ENCODE data around the gene POU6F1.
A peak's percentile ranks its signal among the peaks of the same experiment; 100 is the strongest.

The POU6F1 gene

DNA sequence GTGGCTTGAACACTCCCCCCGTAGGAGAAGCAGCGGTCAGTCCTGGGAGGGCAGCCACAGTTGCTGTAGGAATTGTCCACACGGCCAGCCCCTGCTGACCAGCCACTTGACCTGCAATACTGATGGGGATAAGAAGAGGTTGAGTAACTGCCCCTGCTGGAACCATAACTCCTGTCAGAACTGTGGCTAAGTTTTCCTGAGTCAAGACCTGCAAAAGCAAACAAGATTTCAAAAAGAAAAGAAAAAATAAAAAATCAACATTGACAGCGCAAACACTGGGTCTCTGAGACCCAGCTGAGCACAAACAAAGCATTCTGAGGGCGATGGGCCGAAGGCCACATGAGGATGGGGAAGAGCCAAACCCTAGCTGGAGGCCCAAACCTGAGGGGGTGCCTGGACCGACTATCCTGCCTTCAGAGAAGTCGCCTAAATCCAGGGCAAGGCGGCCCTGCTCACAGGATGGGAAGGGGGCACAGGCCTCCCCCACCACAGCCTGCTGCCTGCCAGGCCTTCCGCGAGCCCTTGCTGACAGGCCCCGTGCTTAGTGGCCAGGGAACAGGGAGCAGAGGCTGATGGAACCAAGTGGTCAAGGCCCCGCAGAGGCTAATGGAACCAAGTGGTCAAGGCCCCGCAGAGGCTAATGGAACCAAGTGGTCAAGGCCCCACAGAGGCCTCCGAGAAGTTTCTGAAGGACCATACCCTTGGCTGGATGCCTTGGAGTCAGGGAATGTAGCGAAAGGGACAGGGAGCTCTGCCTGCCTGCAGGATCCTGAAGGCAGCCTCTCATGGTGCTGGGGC lies 19.1 kb downstream of the POU6F1 start:
- no peak for DNase-seq (ENCODE audit: low read depth, low spot score)

DNA sequence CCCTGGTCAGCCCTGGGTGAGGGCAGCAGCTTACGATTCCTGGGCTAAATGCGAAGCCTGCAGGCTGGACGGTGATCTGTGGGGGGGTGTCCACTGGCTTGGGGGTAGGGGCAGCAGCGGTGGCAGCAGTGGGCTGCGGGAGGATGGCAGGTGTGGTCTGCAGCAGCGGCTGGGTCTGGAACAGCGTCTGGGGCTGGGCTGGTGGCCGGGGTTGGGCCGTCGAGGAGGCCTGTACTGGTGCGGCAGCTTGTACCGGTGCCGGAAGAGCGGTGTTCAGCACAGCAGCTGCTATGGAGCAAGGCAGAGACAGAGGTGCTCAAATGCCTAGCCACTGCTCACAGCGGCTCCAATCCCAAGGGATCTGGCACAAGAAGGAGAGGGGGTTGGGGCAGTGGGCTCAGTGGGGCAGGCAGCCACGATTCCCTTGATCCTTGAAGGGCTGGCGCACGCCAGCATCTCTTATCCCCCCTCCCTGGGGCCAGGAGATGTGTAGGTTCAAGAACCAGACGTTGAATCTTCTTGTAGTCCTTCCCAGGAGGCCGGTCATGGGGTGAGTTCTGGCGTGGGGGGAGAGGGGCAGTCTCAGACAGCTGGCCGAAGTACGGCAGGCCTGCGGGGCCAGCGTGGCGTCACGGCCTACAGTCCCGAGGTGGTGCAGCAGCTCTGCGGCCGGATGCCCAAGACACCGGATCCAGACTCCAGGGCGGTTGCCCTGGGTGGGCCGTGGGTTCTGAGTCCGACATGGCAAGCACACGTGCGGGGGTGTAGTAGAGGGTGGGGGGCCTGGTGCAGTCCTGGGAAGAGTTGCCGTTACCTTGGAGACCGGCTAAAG lies 19.9 kb downstream of the POU6F1 start:
- no peak for DNase-seq (ENCODE audit: low read depth, low spot score)

DNA sequence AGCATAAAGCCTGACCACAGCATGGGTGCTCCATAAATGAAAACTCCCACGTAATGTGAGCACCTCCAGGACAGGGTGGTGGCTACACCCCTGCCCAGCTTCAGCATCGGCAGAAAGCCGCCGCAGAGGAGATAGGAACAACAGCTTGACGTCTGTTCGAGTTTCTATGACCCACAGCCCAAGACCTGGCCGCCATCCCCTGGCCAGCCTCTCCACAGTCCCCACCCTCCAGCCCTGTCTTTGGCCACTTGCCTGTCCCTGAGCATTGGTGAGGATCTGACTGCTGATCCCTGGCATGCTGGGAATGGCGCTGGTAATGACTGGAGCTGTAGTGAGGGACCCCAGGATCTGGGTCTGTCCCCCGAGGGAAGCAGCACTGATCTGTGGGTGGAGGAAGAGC lies 21.3 kb downstream of the POU6F1 start:
- no peak for DNase-seq (ENCODE audit: low read depth, low spot score)

DNA sequence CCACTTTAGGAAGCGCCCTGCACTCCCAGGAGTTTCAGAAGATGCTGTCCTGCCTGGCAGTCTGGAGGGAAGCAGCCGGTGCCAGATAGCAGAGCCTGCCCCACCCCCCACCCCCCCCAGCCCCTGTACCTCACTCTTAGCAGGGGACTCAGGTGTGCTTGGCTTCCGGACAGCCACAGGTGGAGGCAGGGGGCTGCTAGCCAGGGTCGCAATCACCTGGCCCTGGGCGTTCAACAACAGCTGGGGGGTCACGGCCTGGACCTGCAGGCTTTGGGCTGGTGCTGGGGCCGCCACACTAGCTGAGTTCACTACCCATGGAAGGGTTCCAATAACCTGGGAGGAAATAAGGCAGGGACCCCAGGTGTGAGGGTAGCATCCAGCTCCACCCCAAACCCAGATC lies 22.0 kb downstream of the POU6F1 start:
- no peak for DNase-seq (ENCODE audit: low read depth, low spot score)

DNA sequence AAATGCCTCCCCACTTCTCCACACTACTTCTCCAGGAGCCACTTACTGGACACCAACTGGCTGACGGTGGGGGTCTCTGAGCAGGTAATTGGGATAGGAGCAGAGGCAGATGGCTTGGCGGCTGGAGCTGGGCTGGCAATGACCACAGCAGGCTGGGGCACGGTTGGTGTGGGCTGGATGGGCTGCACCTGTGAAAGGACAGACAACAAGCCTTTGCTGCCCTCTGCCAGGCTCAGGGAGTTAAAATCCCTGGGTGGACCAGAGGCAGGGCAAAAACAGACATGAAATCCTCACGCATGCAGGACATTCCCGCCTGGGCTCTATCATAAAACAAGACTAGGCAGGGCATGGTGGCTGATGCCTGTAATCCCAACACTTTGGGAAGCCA lies 25.6 kb downstream of the POU6F1 start:
- no peak for DNase-seq (ENCODE audit: low read depth, low spot score)

DNA sequence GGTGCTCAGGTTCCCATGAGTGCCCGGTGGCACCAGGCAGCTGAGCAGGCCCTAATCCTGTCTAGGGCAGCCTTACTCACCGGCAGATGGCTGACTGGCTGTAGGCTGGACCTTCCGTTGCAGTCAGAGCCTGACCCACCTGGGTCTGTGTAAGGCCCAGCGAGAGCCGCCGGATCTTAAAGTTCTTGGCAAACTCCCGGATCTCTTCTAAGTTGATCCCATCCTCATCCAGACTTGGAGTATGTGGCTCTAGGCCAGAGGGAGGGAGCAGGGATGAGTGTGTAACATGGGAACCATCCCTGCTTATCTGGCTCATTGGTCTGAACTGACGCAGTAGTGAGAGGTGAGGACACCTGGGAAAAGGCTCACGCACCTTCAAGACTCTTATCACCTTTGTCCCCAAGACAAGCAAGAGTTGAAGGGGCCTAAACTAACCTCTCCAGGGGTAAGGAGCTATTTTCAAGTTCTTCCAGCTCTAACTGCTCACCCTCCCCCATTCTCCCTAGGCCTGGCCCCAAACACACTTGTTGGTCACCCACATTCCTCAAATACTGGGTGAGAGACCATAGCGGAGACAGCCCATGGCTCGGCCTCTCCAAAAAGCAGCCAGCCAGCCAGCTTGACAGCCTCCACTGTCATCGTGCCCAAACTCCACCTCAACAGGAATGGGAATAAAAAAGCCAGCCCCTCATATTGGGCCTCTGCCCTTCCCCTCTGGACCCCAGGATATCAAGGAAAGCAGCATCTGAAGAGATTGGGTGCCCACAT lies 26.2 kb downstream of the POU6F1 start:
- no peak for DNase-seq (ENCODE audit: low read depth, low spot score)

DNA sequence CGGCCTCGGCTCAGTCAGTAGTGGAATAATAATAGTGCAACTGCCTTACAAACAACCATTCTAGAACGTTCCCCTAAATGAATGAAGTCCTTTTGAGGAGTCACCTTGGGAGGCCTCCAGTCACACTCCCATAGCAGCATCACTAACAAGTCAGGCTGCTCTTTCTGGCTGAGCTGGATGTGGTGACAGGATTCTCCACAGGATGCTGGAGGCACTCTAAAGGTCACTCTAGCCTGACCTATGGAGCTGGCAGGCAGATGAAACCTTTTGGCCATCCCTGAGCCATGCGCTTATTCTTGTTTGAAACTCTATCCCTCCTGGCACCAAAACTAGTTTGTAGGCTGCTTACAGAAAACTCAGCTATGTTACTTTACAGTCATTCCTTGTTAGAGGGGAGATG lies 27.0 kb downstream of the POU6F1 start:
- no peak for DNase-seq (ENCODE audit: low read depth, low spot score)

DNA sequence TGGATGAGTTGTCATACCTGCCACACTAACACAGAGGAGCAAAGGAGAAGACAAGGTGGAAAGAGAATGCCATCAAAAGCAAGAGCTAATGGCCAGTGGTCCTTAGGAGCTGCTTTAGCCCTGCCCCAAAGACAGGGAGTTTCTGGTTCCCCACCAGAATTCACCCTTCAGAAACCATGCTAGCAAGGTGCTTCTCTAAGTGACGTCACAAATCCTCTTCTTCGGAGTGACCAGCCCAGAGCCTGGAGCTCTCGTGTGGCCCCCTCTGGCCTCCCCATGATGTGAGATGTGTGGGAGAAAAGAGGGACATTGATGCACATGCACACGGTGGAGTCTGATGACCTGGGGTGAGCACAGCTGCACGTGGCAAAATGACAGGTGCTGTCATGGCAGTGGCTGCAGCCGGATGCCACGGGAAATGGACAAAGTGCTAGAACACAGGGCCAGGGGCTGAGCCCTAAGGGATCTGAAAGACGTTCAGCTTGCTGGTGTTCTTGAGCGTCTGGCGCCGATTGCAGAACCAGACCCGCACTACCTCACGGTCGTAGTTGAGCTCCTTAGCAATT lies 28.0 kb downstream of the POU6F1 start:
- DNase-seq (ENCODE audit: low read depth, low spot score): no peak

DNA sequence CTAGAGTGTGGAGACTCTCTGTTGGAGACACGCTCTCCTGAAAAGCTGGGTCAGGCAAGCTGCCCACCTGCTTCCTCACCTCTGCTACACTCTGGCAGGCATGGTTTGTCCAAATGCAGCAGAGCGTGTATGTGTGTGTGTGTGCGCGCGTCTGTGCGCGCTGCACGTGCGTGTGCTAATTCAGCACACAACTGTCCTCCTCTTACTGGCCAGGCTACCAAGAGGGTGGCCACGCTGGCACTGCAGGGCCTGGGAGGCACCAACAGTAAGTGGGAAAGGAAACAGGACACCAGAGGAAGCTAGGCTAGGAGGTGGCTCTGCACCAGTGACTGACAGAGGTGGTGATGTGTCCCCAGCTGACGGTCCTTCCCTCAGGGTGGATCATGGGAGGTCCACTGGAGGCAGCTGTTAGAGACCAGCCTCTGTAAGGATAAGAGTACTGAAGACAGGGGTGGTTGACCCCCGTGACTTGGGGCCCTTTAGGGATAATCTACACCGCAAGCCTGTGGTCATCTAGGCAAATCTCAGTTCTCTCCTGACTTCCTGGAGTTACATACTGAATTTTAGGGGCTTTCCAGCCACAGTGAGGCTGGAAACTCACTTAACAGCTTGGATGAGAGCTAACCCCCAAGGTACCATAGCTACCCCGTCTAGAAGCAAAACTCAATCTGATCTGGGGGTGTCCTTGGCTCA lies 29.4 kb downstream of the POU6F1 start:
- DNase-seq (ENCODE audit: low read depth, low spot score): no peak

DNA sequence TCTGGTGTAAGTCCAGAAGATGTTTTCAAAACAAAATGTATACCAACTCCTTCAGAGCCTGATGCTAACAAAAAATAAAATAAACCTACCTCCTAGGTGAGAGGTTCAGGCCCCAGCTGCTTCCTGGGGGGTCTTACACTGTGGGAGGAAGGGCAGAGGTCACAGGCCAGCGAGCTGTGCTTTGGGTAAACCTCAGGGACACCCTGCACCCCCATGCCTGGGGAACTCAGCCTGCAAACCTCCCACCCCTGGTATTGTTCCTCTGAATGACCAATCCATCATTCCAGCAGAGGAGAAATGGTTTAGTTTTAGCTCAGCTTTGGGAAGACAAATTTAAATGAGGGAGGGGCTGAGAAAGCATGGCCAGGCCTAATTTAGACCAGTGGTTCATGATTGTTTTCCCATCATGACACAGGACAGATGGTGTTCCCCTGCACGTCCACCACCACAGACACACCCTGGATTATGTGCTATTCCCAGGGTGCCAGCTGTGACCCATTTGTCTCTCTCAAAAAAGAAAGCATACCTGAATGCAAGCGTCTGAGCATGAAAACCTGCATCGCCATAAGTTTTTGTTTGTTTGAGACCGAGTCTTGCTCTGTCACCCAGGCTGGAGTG lies 30.4 kb downstream of the POU6F1 start:
- DNase-seq (ENCODE audit: low read depth, low spot score): no peak

DNA sequence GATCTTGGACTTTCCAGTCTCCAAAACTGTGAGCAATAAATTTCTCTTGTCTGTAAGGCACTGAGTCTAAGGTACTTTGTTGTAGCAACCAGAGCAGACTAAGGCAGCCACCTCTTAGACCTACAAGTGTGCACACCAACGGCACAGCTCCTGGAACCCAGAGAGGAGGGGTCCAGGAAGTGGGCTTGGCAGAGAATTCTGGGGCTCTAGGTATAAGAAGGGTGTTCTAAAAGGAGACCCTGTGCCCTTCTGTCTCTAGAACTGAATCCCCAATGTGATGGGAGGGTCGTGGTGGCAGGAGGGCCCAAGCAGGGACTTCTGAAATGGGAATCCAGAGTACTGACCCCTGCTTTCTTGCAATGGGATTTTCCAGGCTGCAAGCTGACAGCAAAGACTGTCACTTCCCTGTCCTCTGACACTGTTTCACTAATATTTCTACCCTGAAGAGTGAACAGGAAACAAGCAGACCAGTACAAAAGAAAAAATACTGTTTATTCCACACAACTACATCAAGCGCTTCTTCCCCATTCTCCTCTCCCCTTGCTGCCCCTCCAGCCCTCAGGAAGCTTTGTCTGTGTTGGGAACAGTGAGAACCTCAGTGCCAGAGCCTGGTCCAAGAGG lies 31.3 kb downstream of the POU6F1 start:
- no peak for DNase-seq (ENCODE audit: low read depth, low spot score)

DNA sequence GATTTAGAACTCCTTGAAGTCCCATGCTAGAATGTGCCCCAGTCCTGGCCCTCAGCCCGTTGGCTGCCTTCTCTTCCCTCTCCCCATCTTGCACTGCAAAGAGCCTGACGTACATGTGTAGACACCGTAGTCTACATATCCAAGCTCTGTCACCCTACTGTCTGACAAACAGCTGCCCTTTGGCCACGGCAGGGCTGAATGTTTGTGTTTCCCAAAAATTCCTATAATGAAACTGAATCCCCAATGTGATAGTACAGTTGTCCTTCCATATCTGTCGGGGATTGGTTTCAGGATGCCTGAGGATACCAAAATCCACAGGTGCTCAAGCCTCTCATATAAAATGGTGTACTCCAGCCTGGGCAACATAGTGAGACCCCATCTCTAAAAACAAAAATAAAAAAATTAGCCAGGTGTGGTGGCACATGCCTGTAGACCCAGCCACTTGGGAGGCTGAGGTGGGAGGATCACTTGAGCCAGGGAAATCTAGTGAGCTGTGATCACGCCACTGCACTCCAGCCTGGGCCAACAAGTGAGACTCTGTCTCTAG lies 32.6 kb downstream of the POU6F1 start:
- DNase-seq (ENCODE audit: low read depth, low spot score): no peak

DNA sequence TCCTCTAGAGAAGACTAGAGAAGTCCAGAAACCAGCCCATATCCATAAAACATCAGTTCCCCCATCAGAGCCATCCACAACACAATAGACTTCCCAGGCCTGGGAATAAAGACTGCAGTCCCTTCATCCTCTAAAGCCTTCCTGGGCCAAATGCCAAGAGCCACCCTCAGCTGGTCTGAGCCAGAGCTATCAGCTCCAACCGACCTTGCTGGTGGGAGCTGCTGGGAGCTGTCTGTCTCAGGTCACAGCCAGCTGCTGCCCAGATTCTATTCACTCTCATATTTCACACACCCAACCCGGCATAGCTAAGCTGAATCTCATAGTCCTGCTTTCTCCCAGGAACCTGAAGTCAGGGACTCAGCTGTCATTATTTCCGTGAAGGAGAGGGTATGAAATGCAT lies 34.0 kb downstream of the POU6F1 start:
- peak; percentile 80 for DNase-seq (ENCODE audit: low read depth, low spot score)

DNA sequence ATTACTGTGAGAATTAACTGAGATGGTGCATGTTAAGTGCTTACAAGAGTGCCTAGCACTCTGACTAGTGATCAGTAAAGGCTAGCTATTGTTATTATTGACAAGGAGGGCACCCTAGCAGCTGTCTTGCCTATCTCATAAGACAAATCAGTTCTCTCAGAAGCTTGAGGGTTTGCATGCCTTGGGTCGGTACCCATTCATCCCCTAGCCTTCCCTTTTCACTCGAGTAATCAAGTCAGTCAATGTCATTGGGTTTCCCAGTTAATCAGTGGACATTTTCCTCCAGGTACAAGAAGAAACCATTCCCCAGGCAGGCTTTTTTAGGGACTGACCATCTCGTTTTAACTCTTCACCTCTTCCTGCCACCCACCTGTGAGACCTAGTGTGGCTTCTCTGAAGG lies 34.5 kb downstream of the POU6F1 start:
- no peak for DNase-seq (ENCODE audit: low read depth, low spot score)

DNA sequence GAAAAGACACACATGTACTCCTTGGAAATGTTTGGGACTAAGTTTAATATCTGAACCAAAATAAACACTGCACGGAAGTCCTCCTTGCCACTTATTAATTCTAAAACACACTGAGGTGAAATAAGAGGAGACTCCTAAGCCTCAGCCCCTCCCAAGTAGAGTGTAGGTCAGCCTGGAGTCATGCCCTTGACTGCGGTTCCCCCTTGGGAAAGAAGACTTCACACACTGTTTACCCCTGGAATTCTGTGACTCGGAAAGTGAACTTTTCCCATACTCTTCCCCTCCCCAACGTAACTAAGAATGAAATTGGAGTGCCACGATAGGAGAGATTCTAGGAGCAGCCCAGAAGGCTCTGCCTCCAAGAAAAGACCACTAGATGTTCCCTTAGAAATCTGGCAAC lies 36.3 kb downstream of the POU6F1 start:
- no peak for DNase-seq (ENCODE audit: low read depth, low spot score)

DNA sequence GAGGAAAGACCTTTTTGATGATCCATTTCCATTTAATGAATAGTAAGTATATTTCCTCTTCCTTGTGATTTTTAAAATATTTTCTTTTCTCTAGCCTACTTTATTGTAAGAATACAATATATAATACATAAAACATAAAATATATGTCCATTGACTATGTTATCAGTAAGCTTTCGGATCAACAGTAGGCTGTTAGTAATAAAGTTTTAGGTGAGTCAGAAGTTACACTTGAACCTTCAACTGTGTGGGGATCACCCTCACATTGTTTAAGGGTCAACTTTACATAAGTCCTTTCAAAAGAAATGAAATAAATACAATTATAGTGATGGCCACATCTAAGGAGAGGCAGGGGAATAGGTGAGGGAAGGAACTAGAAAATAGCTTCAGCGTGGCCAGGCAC lies 40.0 kb downstream of the POU6F1 start:
- no peak for DNase-seq (ENCODE audit: low read depth, low spot score)

DNA sequence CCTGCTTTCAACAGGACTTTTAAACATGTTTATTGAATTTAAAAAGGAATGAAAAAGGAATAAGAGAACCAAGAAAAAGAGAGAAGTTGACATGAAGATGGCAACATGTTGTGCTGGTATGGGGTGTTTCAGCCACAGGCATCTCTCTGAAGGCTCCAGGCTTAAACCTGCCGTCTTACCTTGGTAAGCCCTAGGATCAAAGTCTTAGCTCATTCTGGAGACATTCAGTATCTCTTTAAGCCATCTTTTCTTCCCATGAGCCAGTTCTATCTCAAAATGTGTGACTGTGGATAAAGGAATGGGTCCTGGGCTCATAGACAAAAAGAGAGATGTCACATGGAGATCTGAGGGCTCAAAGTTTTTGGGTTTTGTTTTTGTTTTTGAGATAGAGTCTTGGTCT lies 43.4 kb downstream of the POU6F1 start:
- no peak for DNase-seq (ENCODE audit: low read depth, low spot score)

DNA sequence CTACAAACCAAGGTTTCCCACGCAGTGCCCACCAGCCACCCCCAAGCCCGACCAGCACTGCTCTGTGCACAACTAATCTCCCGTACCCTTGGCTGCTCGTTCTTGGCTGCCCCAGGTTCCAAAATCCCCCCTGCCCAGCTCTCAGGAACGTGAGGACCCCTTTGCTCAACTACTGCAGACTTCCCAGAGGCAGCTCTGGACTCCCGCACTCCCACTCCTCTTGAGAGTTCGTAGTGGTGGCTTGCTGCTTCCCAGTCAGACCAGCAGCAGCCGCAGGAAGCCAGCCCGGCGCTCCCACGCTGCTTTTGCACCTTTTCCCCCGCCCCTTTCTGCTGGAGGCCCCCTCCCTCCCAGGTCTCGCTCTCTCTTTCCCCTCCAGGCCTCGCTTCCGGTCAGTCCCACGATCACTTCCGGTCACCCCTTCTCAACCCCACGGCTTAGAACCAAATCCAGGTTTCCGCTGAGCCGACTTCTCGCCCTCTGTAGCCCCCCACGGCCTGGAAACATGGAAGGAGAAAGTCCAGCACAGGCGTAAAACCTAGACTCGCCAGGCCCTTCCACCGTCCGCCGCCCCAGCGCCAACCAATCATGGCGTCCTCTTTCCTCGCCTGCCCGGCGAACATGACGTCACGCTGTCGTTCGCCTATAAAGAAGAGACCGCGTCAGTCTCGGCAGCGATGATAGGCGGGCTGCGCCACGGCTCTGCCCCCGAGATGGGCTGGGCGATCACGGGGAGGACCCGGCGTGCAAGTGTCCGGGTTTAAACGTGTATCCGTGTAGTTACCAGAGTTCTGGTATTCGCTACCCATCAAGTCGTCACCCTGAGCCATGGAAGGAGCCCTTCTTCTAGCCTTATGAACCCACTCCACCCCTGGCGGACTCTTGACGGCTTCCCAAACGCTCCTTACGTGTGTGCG lies 45.1 kb downstream of the POU6F1 start, which contains the start of gene TFCP2:
Gene TFCP2 (minus strand): TSS at position 621 of the 917 bp plus-strand sequence. CDS start 713 bp downstream, outside the sequence.
- DNase-seq (ENCODE audit: low read depth, low spot score): peak; percentile 99
